HUES6 (cell line): ENCODE results near the gene CSGALNACT2.
A peak's percentile ranks its signal among the peaks of the same experiment; 100 is the strongest.
"Not testable (repeated sequence)": the region's sequence is repeated elsewhere in the genome, so short reads cannot be mapped to it uniquely, and the experiment has no call there.

ENCODE experiments used
- H3K27ac ChIP-seq: 2 replicates; pipeline ENCODE4 v1.7.0; 2013; ENCODE audit warnings: low read depth, mild to moderate bottlenecking, low read length, inconsistent platforms
- H3K27me3 ChIP-seq: 2 replicates; pipeline ENCODE4 v1.6.1; 2013; ENCODE audit warnings: low read length; ENCODE audit not compliant: control insufficient read depth, insufficient read depth
- H3K36me3 ChIP-seq: 2 replicates; pipeline ENCODE4 v1.6.1; 2013; ENCODE audit warnings: low read length; ENCODE audit not compliant: control insufficient read depth, insufficient read depth
- H3K4me1 ChIP-seq: 2 replicates; pipeline ENCODE4 v1.6.1; 2013; ENCODE audit warnings: low read length; ENCODE audit not compliant: control insufficient read depth, insufficient read depth
- H3K4me3 ChIP-seq: 2 replicates; pipeline ENCODE4 v1.5.1; 2013; ENCODE audit warnings: low read depth, low read length
- H3K9ac ChIP-seq: one replicate; pipeline ENCODE4 v1.6.1; 2013; ENCODE audit warnings: mild to moderate bottlenecking, low read length
- H3K9me3 ChIP-seq: 2 replicates; pipeline ENCODE4 v1.6.1; 2013; ENCODE audit warnings: low read depth, low read length; ENCODE audit not compliant: control insufficient read depth, insufficient read depth

Gene CSGALNACT2, protein sequence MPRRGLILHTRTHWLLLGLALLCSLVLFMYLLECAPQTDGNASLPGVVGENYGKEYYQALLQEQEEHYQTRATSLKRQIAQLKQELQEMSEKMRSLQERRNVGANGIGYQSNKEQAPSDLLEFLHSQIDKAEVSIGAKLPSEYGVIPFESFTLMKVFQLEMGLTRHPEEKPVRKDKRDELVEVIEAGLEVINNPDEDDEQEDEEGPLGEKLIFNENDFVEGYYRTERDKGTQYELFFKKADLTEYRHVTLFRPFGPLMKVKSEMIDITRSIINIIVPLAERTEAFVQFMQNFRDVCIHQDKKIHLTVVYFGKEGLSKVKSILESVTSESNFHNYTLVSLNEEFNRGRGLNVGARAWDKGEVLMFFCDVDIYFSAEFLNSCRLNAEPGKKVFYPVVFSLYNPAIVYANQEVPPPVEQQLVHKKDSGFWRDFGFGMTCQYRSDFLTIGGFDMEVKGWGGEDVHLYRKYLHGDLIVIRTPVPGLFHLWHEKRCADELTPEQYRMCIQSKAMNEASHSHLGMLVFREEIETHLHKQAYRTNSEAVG

DNA sequence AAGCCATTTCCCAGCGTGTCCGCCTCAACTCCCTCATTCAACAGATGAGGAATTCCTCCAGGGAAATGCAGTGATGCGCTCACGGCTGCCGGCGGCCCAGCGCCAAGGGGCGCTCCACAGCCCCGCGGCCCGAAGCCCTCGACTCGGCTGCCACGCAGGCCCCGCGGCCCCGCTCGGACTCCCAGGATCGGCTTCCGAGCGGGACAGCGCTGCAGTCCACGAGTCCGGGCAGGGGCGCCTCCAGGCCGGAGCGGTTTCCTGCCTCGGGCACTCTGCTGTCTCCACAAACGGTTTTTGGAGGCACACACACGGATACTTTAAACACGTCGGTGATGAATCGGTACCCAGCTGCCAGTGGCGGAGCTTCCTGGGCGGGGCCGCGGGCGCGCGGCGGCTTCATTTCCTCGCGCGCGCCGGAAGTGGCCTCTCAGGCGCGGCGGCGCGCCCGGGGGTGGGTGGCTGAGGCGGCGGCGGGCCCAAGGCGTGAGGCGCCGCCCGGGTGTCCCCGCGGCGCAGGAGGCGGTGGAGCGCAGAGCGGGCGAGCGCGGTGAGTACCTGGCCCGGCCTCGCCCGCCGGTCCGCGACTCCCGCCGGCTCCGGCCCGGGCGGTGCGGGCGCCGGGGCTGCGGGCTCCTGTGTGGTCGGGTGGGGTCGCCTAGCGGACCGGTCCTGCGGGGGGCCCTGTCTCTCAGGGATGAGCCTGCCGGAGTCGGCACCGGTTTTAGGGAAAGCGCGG is at the start of gene CSGALNACT2:
TSS of gene CSGALNACT2 (plus strand) at position 425 of the 736 bp plus-strand sequence. CDS start 16,705 bp downstream, outside the sequence.
- Histone ChIP-seq H3K4me1 (0 out of 2 replicates have a peak, but pooled peaks cover 10% of the 10 kb centered on the region), H3K4me3 (peak within 1 kb of the TSS; percentile 87), H3K9me3 (no peaks in the 10 kb centered on the region), H3K36me3 (no peaks in the 10 kb centered on the region), H3K9ac (peak within 1 kb of the TSS; percentile 89), H3K27ac (no peak within 1 kb of the TSS; the same call in 1 of the 2 replicates), H3K27me3 (no peaks in the 10 kb centered on the region)

DNA sequence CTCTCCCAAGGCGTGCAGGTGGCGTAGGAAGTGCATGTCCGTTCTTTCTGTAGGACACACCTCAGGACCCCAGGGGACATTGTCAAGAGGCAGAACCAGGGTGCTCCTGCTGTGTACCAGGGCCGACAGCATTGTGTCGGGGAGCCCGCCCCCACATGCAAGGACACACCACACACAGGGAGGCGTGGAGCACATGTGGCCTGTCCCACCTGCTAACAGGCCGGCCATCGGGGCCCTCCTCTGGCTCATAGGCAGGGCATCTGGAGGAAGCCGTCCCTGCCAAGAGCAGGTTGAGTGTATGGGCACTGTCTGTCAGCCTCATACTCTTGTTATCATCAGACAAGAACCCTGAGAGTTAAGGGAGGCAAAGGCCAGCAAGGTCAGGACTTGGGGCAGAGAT is 48.7 kb upstream of the CSGALNACT2 start:
- peaks cover 8% of the 10 kb centered on the region; the same call in 1 of the 2 replicates for H3K4me1 ChIP-seq
- H3K27ac ChIP-seq = no peak overlapping the region
- peaks cover 2% of the 10 kb centered on the region; the same call in 1 of the 2 replicates for H3K36me3 ChIP-seq
- no peak overlapping the region for H3K9ac ChIP-seq
- H3K9me3 ChIP-seq = no peaks in the 10 kb centered on the region
- no peak overlapping the region for H3K4me3 ChIP-seq
- no peaks in the 10 kb centered on the region for H3K27me3 ChIP-seq

DNA sequence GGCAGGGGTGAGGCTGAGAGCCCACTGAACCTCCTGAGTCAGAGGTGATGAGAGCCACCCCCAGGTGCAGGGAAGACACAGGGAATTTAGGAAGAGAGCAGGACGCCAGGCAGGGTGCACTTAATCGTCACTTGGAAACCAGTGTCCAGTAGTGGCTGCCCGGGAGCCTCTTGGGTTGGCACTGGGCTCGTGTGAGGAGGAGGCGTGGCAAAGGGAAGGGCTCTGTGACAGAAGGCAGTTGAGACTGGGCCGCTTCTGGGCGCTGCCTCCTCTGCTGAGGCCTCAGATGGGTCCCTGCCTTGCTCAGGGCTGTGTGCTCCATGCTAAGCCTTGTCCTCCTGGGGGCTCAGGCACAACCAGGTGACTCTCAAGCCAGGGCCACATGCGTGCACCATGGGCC is 48.1 kb upstream of the CSGALNACT2 start:
- H3K9ac ChIP-seq = no peak overlapping the region
- no peaks in the 10 kb centered on the region for H3K36me3 ChIP-seq
- H3K9me3 ChIP-seq = no peaks in the 10 kb centered on the region
- no peaks in the 10 kb centered on the region for H3K27me3 ChIP-seq
- no peak overlapping the region for H3K4me3 ChIP-seq
- H3K27ac ChIP-seq = no peak overlapping the region
- H3K4me1 ChIP-seq = peaks cover 8% of the 10 kb centered on the region; the same call in 1 of the 2 replicates

DNA sequence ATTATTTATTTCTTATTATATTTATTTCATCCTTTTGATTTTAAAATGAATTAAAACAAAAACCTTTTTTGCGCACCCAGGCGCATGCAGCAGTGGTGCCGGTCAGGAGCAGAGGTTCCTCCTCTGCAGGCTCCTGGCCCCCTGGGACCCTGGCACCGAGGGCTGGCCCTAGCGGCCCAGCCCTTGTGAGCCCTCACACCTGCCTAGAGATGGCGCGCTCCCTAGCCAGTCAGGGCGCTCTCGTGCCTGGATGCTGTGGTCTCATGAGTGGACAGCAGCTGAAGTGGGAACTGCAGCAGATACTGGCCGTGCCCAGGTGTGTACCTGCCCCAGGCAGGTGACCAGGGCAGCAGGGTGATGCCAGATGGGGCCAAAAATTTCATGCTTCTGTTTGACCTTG is 47.6 kb upstream of the CSGALNACT2 start:
- Histone ChIP-seq H3K9me3 (no peaks in the 10 kb centered on the region), H3K36me3 (no peaks in the 10 kb centered on the region), H3K4me3 (no peak overlapping the region), H3K4me1 (peaks cover 8% of the 10 kb centered on the region; the same call in 1 of the 2 replicates), H3K27ac (no peak overlapping the region), H3K9ac (no peak overlapping the region), H3K27me3 (no peaks in the 10 kb centered on the region)

DNA sequence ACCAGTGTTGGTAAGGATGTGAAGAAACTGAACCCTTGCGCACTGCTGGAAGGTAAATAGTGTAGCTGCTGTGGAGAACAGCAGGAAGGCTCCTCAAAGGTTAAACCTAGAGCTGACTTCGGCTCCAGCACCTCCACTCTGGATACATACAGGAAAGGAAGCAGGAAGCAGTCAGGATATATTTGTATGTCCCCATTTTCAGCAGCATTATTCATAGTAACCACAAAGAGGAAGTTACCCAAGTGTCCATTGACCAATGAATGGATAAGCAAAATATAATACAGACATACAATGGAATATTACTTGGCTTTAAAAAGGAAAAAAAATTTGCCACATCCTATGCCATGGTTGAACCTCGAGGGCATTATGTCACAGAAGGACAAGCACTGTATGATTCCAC is 46.4 kb upstream of the CSGALNACT2 start:
- Histone ChIP-seq H3K4me3 (no peak overlapping the region), H3K9ac (no peak overlapping the region), H3K27ac (no peak overlapping the region), H3K4me1 (peaks cover 8% of the 10 kb centered on the region; the same call in 1 of the 2 replicates), H3K36me3 (no peaks in the 10 kb centered on the region), H3K9me3 (no peaks in the 10 kb centered on the region), H3K27me3 (no peaks in the 10 kb centered on the region)

DNA sequence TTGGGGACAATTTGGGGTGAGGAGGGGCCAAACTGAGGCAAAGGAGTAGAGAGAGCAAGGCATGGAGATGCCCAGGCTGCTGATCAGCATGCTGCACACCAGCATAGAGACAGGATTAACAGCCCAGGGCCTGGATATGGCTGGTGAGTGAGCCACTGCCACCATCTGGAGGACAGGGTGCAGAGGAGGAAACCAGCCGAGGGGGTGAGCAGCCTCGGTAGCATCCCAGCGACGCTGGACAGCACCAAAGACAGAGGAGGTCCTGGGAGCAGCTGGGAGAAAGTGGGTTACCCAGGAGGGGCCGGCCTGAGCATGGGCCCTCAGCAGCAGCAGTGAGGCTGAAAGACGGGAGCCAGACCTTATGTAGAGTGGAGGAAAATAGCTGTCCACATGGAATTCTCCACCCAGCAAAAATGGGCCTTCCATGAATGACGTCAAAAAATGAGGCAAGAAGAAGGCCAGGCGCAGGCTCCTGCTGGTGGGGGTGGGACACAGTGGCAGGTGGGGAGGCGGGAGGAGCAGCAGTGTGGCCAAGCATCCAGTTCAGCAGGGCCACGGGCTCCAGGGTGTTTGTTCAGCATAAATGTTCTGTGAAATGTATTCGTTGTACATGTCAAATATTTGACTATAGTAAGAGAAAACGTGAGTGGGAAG is 44.7 kb upstream of the CSGALNACT2 start:
- Histone ChIP-seq H3K4me1 (peaks cover 7% of the 10 kb centered on the region; the same call in 1 of the 2 replicates), H3K9ac (no peak overlapping the region), H3K36me3 (no peaks in the 10 kb centered on the region), H3K4me3 (no peak overlapping the region), H3K9me3 (no peaks in the 10 kb centered on the region), H3K27me3 (no peaks in the 10 kb centered on the region), H3K27ac (no peak overlapping the region)

DNA sequence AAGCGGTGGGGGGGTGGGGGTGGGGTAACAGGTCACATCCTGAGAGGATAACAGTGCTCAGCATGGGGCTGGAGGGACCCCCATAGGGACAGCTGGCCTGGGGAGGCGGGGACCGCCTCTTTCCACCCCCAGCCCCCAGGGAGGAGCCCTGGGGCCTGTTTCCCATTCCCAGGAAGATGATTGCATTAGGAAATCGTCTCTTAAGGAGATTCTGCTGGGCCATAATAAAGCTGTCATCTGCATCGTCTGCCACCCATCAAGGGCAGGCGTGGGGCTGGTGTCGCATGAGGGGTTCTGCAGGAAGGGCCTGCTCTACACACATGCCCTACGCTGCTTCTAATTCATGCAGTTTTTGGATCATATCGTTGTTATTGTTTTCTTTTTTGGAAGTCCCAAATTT is 44.2 kb upstream of the CSGALNACT2 start:
- no peaks in the 10 kb centered on the region for H3K36me3 ChIP-seq
- peaks cover 3% of the 10 kb centered on the region; the same call in 1 of the 2 replicates for H3K4me1 ChIP-seq
- no peaks in the 10 kb centered on the region for H3K27me3 ChIP-seq
- H3K27ac ChIP-seq = no peak overlapping the region
- H3K4me3 ChIP-seq = no peak overlapping the region
- H3K9me3 ChIP-seq = no peaks in the 10 kb centered on the region
- H3K9ac ChIP-seq = no peak overlapping the region

DNA sequence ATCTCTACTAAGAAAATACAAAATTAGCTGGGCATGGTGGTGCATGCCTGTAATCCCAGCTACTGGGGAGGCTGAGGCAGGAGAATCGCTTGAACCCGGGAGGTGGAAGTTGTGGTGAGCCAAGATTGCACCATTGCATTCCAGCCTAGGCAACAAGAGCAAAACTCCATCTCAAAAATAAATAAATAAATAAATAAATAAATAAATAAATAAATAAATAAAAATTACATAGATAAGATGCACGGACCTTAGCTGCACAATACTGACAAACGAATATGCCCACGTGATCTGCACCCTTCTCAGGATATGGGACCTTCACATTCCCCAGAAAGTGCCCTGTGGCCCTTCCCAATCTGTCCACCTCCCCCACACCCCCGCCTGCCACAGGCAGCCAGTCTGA is 38.9 kb upstream of the CSGALNACT2 start:
- H3K27me3 ChIP-seq, H3K4me3 ChIP-seq, H3K4me1 ChIP-seq, H3K36me3 ChIP-seq, H3K9ac ChIP-seq, H3K9me3 ChIP-seq, H3K27ac ChIP-seq: not testable (repeated sequence)

DNA sequence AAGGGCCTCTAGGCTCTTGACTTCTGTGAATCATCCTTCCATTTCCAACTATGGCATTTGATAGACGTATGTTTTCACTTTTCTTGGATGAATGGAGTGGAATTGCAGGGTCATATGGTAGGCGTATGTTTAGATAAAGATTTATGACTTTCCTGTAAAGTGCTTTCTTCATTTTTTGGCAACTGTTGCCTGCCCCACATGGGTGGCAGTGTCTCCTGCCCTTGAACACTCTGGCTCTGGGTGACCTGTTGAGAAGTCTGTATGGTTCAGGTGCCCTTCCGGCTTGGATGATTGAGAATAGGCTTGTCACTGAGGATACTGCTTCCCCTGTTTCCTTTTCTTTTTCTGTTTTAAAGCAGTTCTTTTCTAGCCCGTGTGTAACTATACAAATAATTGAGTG is 38.3 kb upstream of the CSGALNACT2 start:
- Histone ChIP-seq H3K4me1 (peaks cover 6% of the 10 kb centered on the region), H3K36me3 (no peaks in the 10 kb centered on the region), H3K9ac (no peak overlapping the region), H3K27me3 (peaks cover 15% of the 10 kb centered on the region), H3K9me3 (no peaks in the 10 kb centered on the region), H3K27ac (no peak overlapping the region), H3K4me3 (no peak overlapping the region)

DNA sequence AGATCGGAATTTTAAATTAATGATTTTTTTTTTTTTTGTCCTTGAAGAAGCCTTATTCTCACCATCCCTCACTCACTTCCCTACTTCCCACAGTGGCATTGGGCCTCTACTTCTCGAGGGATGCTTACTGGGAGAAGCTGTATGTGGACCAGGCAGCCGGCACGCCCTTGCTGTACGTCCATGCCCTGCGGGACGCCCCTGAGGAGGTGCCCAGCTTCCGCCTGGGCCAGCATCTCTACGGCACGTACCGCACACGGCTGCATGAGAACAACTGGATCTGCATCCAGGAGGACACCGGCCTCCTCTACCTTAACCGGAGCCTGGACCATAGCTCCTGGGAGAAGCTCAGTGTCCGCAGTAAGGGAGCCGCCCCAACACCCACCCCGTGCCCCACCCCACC is 37.9 kb upstream of the CSGALNACT2 start:
- Histone ChIP-seq H3K9me3 (no peaks in the 10 kb centered on the region), H3K9ac (no peak overlapping the region), H3K27ac (no peak overlapping the region), H3K4me3 (no peak overlapping the region), H3K27me3 (peaks cover 18% of the 10 kb centered on the region), H3K36me3 (no peaks in the 10 kb centered on the region), H3K4me1 (peaks cover 7% of the 10 kb centered on the region)
